Parathyroid adenoma (tissue), 2 donors: Measurements from ENCODE around the gene ATP8B2.

Source experiments
- H2AFZ ChIP-seq: fragments of 300-600 bp; sonication (generic); one replicate; pipeline ENCODE4 v1.7.0; 2017; ENCODE audit warnings: antibody characterized with exemption, mild to moderate bottlenecking
- H3K27ac ChIP-seq: fragments of 300-600 bp; sonication (generic); one replicate; pipeline ENCODE4 v1.7.0; 2017
- H3K27me3 ChIP-seq: fragments of 300-600 bp; sonication (generic); one replicate; pipeline ENCODE4 v1.7.0; 2017; ENCODE audit warnings: low read length; ENCODE audit not compliant: control insufficient read depth, insufficient read depth
- H3K36me3 ChIP-seq: fragments of 300-600 bp; sonication (generic); one replicate; pipeline ENCODE4 v1.7.0; 2017; ENCODE audit warnings: low read length; ENCODE audit not compliant: control insufficient read depth, insufficient read depth
- H3K4me1 ChIP-seq: fragments of 300-600 bp; sonication (generic); one replicate; pipeline ENCODE4 v1.7.0; 2017; ENCODE audit warnings: control low read depth
- H3K4me2 ChIP-seq: fragments of 300-600 bp; sonication (generic); one replicate; pipeline ENCODE4 v1.7.0; 2017; ENCODE audit warnings: low read length
- H3K4me3 ChIP-seq: fragments of 300-600 bp; sonication (generic); one replicate; pipeline ENCODE4 v1.7.0; 2017; ENCODE audit warnings: low read depth, low read length
- H3K79me2 ChIP-seq: fragments of 300-600 bp; sonication (generic); one replicate; pipeline ENCODE4 v1.7.0; 2017; ENCODE audit warnings: control low read depth
- H3K9ac ChIP-seq: fragments of 300-600 bp; sonication (generic); one replicate; pipeline ENCODE4 v1.7.0; 2017; ENCODE audit warnings: mild to moderate bottlenecking
- H3K9me3 ChIP-seq: fragments of 300-600 bp; sonication (generic); one replicate; pipeline ENCODE4 v1.7.0; 2017; ENCODE audit warnings: low read length; ENCODE audit not compliant: control insufficient read depth
- CTCF ChIP-seq: fragments of 300-600 bp; sonication (generic); IDR thresholded peaks from one replicate; pipeline ENCODE4 v1.7.0; 2017; ENCODE audit warnings: antibody characterized with exemption, mild to moderate bottlenecking
- donor health status: primary hyperparathyroidism.

Gene ATP8B2

GRCh38 chr1:154384650-154385489, 59.5 kb downstream of the ATP8B2 start:
- no peak overlapping the region for H3K4me3 ChIP-seq
- no peak overlapping the region for H3K27ac ChIP-seq

GRCh38 chr1:154386643-154387352, 61.5 kb downstream of the ATP8B2 start:
- Histone ChIP-seq H3K9me3 (no peaks in the 10 kb centered on the region), H3K9ac (no peak overlapping the region), H3K4me3 (no peak overlapping the region), H3K79me2 (no peaks in the 10 kb centered on the region), H3K4me2 (no peak overlapping the region), H3K27me3 (no peaks in the 10 kb centered on the region), H3K36me3 (no peaks in the 10 kb centered on the region), H2AFZ (no peak overlapping the region), H3K4me1 (no peaks in the 10 kb centered on the region), H3K27ac (no peak overlapping the region)
- TF ChIP-seq CTCF, result no peak

More at GRCh38 chr1:154384650-154385489, 59.5 kb downstream of the ATP8B2 start:
- Histone ChIP-seq H3K79me2 (no peaks in the 10 kb centered on the region), H3K27me3 (no peaks in the 10 kb centered on the region), H3K4me2 (no peak overlapping the region), H2AFZ (no peak overlapping the region), H3K4me1 (no peaks in the 10 kb centered on the region), H3K36me3 (no peaks in the 10 kb centered on the region), H3K9me3 (no peaks in the 10 kb centered on the region), H3K9ac (no peak overlapping the region)
- no peak for TF ChIP-seq CTCF

- no peaks in the 10 kb centered on the region for H3K79me2 ChIP-seq
- no peak overlapping the region for H3K9ac ChIP-seq
These were observed 65.9 kb downstream of the ATP8B2 start for GRCh38 chr1:154391086-154391770.

GRCh38 chr1:154398141-154398540, 72.8 kb downstream of the ATP8B2 start:
- Histone ChIP-seq H2AFZ (no peak overlapping the region), H3K9me3 (no peaks in the 10 kb centered on the region), H3K79me2 (no peaks in the 10 kb centered on the region), H3K4me1 (no peaks in the 10 kb centered on the region), H3K27me3 (no peaks in the 10 kb centered on the region), H3K9ac (no peak overlapping the region), H3K4me2 (no peak overlapping the region), H3K36me3 (no peaks in the 10 kb centered on the region), H3K27ac (no peak overlapping the region), H3K4me3 (no peak overlapping the region)
- no peak for TF ChIP-seq CTCF

More at GRCh38 chr1:154391086-154391770, 65.9 kb downstream of the ATP8B2 start:
- Histone ChIP-seq H3K4me1 (no peaks in the 10 kb centered on the region), H3K36me3 (no peaks in the 10 kb centered on the region), H3K27me3 (no peaks in the 10 kb centered on the region), H3K27ac (no peak overlapping the region), H3K4me3 (no peak overlapping the region), H3K9me3 (no peaks in the 10 kb centered on the region), H3K4me2 (no peak overlapping the region), H2AFZ (no peak overlapping the region)
- no peak for TF ChIP-seq CTCF
